GM12878 (cell line): ENCODE measurements around the gene DCX. TPM values are rescaled to one million over a fixed set of nuclear protein-coding genes. Genes with fewer than 3 reads are reported as not detected.

Experiments
- ATAC-seq: fragments of 200-7000 bp; cut with Tn5 transposase; 3 replicates; pipeline ENCODE4 v1.9.1; 2020; ENCODE audit warnings: mild to moderate bottlenecking, moderate library complexity
- BruUV-seq: library from RNA; stranded (reverse); fragments of 400-500 nt; replicated peaks from 2 replicates; lab custom pipeline; 2021; lab: Mats Ljungman, UMichigan
- CTCF ChIA-PET: fragments of 300-600 bp; sonication (Branson Sonifier 250); formaldehyde crosslinking; extraction: SDS; loops from one replicate; lab custom pipeline; 2021; ENCODE audit warnings: inconsistent platforms; lab: Yijun Ruan, JAX
- POLR2A ChIA-PET: fragments of 350-600 bp; formaldehyde crosslinking; extraction: SDS; loops from one replicate; lab custom pipeline; 2021; ENCODE audit warnings: inconsistent platforms; lab: Charles Lee
- RAD21 ChIA-PET: fragments of 300-600 bp; sonication (Branson Sonifier 250); formaldehyde crosslinking; loops from one replicate; lab custom pipeline; 2023; ENCODE audit warnings: antibody characterized with exemption; ENCODE audit not compliant: unreplicated experiment; lab: Charles Lee
- SMC1A ChIA-PET: fragments of 300-600 bp; sonication (Branson Sonifier 250); formaldehyde crosslinking; loops from one replicate; lab custom pipeline; 2023; ENCODE audit not compliant: unreplicated experiment, uncharacterized antibody; lab: Charles Lee
- DNase-seq: peaks from one replicate; pipeline ENCODE4 v3.0.0-alpha.2; 2011; ENCODE audit warnings: low read depth, low spot score
- FAIRE-seq: peaks from 3 replicates; lab custom pipeline; 2011; peaks lifted over from hg19 to GRCh38; lab: Jason Lieb, UNC
- H2AFZ ChIP-seq: 2 replicates; pipeline ENCODE4 v1.6.0; 2011; ENCODE audit warnings: low read depth, low read length, control low read depth; ENCODE audit not compliant: control insufficient read depth
- H3K27ac ChIP-seq: 2 replicates; pipeline ENCODE4 v1.5.1; 2011; ENCODE audit warnings: control low read depth; ENCODE audit not compliant: control insufficient read depth, insufficient read depth
- H3K27me3 ChIP-seq, 2 experiments: replicated peaks in 1 of 2; 2 replicates each; pipeline versions ENCODE4 v1.6.0 to v1.6.1; 2011; ENCODE audit warnings: low read length in 1 of 2; ENCODE audit not compliant: control insufficient read depth in 2 of 2, insufficient read depth in 2 of 2
- H3K36me3 ChIP-seq, 2 experiments: 2 replicates each; pipeline ENCODE4 v1.5.1; 2011; ENCODE audit warnings: low read length in 1 of 2; ENCODE audit not compliant: control insufficient read depth in 2 of 2, insufficient read depth in 2 of 2
- H3K4me1 ChIP-seq: 2 replicates; pipeline ENCODE4 v1.6.1; 2011; ENCODE audit warnings: mild to moderate bottlenecking, low read length, moderate library complexity, mixed read lengths; ENCODE audit not compliant: control insufficient read depth, insufficient read depth
- H3K4me2 ChIP-seq: 2 replicates; pipeline ENCODE4 v1.6.0; 2011; ENCODE audit warnings: control low read depth; ENCODE audit not compliant: control insufficient read depth, insufficient read depth
- H3K4me3 ChIP-seq: fragments of 200-600 bp; sonication (generic); 2 replicates; pipeline ENCODE4 v1.5.1; 2016
- H3K79me2 ChIP-seq: 2 replicates; pipeline ENCODE4 v1.6.0; 2011; ENCODE audit warnings: low read length; ENCODE audit not compliant: control insufficient read depth, insufficient read depth
- H3K9ac ChIP-seq: 2 replicates; pipeline ENCODE4 v1.8.0; 2011; ENCODE audit warnings: low read length, control low read depth, mixed read lengths; ENCODE audit not compliant: control insufficient read depth, insufficient read depth
- H3K9me3 ChIP-seq: replicated peaks from 3 replicates; pipeline ENCODE4 v1.5.1; 2011; ENCODE audit warnings: mild to moderate bottlenecking, low read length; ENCODE audit not compliant: control insufficient read depth, insufficient read depth
- H4K20me1 ChIP-seq: 2 replicates; pipeline ENCODE4 v1.6.0; 2011; ENCODE audit not compliant: control insufficient read depth, insufficient read depth
- ASH2L ChIP-seq: fragments of 300-600, 200-600 bp; sonication (generic); IDR thresholded peaks from 2 replicates; pipeline ENCODE4 v1.6.1; 2017; ENCODE audit warnings: low read depth, mild to moderate bottlenecking, borderline replicate concordance
- BACH1 ChIP-seq: fragments of 450-650 bp; IDR thresholded peaks from 2 replicates; pipeline ENCODE4 v1.6.1; 2017; ENCODE audit warnings: mild to moderate bottlenecking, borderline replicate concordance
- CHD4 ChIP-seq: fragments of 200-600 bp; sonication (generic); IDR thresholded peaks from 2 replicates; pipeline ENCODE4 v1.6.1; 2016; ENCODE audit warnings: mild to moderate bottlenecking
- EED ChIP-seq: sonication (generic); IDR thresholded peaks from 2 replicates; pipeline ENCODE4 v1.6.1; 2016; ENCODE audit warnings: antibody characterized with exemption, low read depth
- IRF4 ChIP-seq: IDR thresholded peaks from 2 replicates; pipeline ENCODE4 v1.6.1; 2011; ENCODE audit warnings: low read depth, low read length
- JUND ChIP-seq: IDR thresholded peaks from 2 replicates; pipeline ENCODE4 v1.6.1; 2012; ENCODE audit warnings: low read depth, mild to moderate bottlenecking, low read length, improper control_type of control experiment, moderate library complexity
- KAT2A ChIP-seq: conservative IDR thresholded peaks from 2 replicates; pipeline ENCODE4 v1.6.1; 2011; ENCODE audit warnings: low read depth, low read length; ENCODE audit not compliant: control insufficient read depth
- MYB ChIP-seq: fragments of 150-350 bp; IDR thresholded peaks from 2 replicates; pipeline ENCODE4 v1.6.1; 2014; ENCODE audit warnings: mild to moderate bottlenecking, low read depth, low read length, borderline replicate concordance
- NFYA ChIP-seq: IDR thresholded peaks from 2 replicates; pipeline ENCODE4 v1.6.1; 2011; ENCODE audit warnings: low read depth, mild to moderate bottlenecking, low read length, improper control_type of control experiment, borderline replicate concordance
- POLR2AphosphoS5 ChIP-seq: IDR thresholded peaks from 2 replicates; pipeline ENCODE4 v1.6.1; 2011; ENCODE audit warnings: mild to moderate bottlenecking, low read length, inconsistent platforms
- SIN3A ChIP-seq: IDR thresholded peaks from 2 replicates; pipeline ENCODE4 v1.6.1; 2012; ENCODE audit warnings: low read depth, low read length, improper control_type of control experiment
- SREBF1 ChIP-seq: IDR thresholded peaks from 2 replicates; pipeline ENCODE4 v1.6.1; 2012; ENCODE audit warnings: mild to moderate bottlenecking, low read length
- STAT1 ChIP-seq: fragments of 450-650 bp; conservative IDR thresholded peaks from 2 replicates; pipeline ENCODE4 v1.6.1; 2014; ENCODE audit warnings: antibody characterized with exemption, mild to moderate bottlenecking
- WGBS: methylation state at CpG from one replicate; pipeline ENCODE4 v1.1.6; 2016; ENCODE audit warnings: low lambda C conversion rate; ENCODE audit not compliant: insufficient replicate concordance, insufficient coverage; ENCODE audit errors: missing lambda C conversion rate; 5-methylcytosine and 5-hydroxymethylcytosine counted together
- in situ Hi-C: fragments of 300-500 bp; cut with MboI; formaldehyde crosslinking; loops from 9 replicates; pipeline ENCODE4 v1.14.3; 2018; ENCODE audit warnings: mixed read lengths
- intact Hi-C: fragments of 100-400 bp; cut with micrococcal nuclease; formaldehyde crosslinking; loops from one replicate; pipeline ENCODE4 v1.14.2; 2022; ENCODE audit not compliant: unreplicated experiment
- polyA plus RNA-seq, 11 experiments: library from polyadenylated mRNA; depleted of rRNA in 4 of 11; unstranded in 6 of 11; stranded (reverse) in 5 of 11; fragments of >200 nt; fragmentation: Nextera tagmentation in 4 of 11; fragmentation: Illumina TruSeq in 1 of 11; extraction: Ambion mirVana in 4 of 11; extraction: Trizol in 1 of 11; gene quantifications; 1 replicate in 1 of 11; 2 replicates in 10 of 11; pipeline versions ENCODE4 v1.2.1 to v1.2.3, GENCODE V29; 2011 to 2016; ENCODE audit warnings: inconsistent platforms in 2 of 11, missing spikeins in 2 of 11, low read depth in 1 of 11
- total RNA-seq, 4 experiments: library from RNA; depleted of rRNA in 3 of 4; stranded (reverse); fragments of >200 nt in 3 of 4; fragmentation: Illumina TruSeq in 1 of 4; extraction: Trizol in 1 of 4; gene quantifications; 2 replicates each; pipeline versions ENCODE4 v1.2.1 to v1.2.3, GENCODE V29; 2013 to 2021
- TF ChIP-seq, protein P1 (sequence below): fragments of 450-650 bp; IDR thresholded peaks from 2 replicates; pipeline ENCODE4 v1.6.1; 2017; ENCODE audit warnings: mild to moderate bottlenecking, low read depth, inconsistent platforms; ENCODE audit not compliant: poor library complexity, severe bottlenecking
- TF ChIP-seq, protein P2 (sequence below): fragments of 450-650 bp; IDR thresholded peaks from 2 replicates; pipeline ENCODE4 v1.6.1; 2017; ENCODE audit warnings: low read depth, mild to moderate bottlenecking, moderate library complexity
- TF ChIP-seq, protein P3 (sequence below): IDR thresholded peaks from 2 replicates; pipeline ENCODE4 v1.6.1; 2011; ENCODE audit warnings: borderline replicate concordance, low read depth, mild to moderate bottlenecking, moderate library complexity, mixed read lengths, low read length; ENCODE audit not compliant: insufficient read depth; ENCODE audit errors: extremely low read length
- TF ChIP-seq, protein P4 (sequence below): fragments of 450-650 bp; IDR thresholded peaks from 2 replicates; pipeline ENCODE4 v1.6.1; 2016; ENCODE audit warnings: mild to moderate bottlenecking
- TF ChIP-seq, protein P5 (sequence below): IDR thresholded peaks from 2 replicates; pipeline ENCODE4 v1.6.1; 2011; ENCODE audit warnings: low read depth, low read length, improper control_type of control experiment, borderline replicate concordance

The DCX gene
- total and polyA plus RNA-seq, 10 of the 15 experiments (the other 5 are each of a cell fraction or from before 2014, with no cell fraction given) = under 0.01 TPM; not detected in 9

DNA sequence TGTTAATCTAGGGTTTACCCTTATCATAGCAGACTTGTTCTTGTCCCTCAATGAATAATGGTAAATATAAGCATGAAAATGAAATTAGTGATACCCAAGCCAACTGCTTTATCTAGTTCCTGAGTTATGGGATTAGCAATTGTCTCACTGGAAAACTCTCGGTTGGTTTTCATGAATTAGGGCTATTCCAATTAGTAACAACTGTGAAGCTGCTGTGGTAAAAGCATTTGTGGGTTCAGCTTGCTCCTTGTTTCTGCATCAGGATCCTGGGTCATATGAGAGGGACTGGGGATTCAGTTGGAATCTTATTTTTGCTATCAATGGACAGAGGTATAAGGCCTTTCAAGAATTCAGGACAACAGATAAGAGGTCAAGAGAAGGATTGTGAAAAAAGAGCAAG, 50.2 kb downstream of the DCX start (continued):
- TF ChIP-seq, protein P1, sequence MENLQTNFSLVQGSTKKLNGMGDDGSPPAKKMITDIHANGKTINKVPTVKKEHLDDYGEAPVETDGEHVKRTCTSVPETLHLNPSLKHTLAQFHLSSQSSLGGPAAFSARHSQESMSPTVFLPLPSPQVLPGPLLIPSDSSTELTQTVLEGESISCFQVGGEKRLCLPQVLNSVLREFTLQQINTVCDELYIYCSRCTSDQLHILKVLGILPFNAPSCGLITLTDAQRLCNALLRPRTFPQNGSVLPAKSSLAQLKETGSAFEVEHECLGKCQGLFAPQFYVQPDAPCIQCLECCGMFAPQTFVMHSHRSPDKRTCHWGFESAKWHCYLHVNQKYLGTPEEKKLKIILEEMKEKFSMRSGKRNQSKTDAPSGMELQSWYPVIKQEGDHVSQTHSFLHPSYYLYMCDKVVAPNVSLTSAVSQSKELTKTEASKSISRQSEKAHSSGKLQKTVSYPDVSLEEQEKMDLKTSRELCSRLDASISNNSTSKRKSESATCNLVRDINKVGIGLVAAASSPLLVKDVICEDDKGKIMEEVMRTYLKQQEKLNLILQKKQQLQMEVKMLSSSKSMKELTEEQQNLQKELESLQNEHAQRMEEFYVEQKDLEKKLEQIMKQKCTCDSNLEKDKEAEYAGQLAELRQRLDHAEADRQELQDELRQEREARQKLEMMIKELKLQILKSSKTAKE = no peak
- TF ChIP-seq POLR2AphosphoS5 (no peak), CHD4 (no peak), BACH1 (no peak), JUND (no peak), SREBF1 (no peak), KAT2A (no peak), IRF4 (no peak)

DNA sequence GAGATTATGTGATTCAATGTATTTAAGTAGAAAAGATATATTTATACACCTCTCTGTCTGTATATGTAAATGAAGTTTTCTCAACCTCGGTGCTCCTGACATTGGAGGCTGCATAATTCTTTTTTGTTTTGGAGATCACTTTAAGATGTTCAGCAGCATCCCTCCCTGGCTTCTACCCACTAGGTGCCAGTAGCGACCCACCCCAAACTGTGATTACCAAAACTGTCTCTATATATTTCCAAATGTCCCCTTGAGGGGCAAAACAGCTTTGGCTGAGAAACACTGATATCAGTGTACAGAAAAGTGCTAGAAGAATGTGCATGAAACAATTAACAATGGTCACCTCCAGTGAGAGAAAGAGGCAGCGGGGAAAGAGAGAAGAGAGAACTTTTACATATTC, 51.2 kb downstream of the DCX start:
- no peak for DNase-seq
- no TSS peak for BruUV-seq
- H3K4me1 ChIP-seq = no peaks in the 10 kb centered on the region
- no peak overlapping the region for H3K4me2 ChIP-seq
- no peaks in the 10 kb centered on the region for H3K9me3 ChIP-seq
- H3K79me2 ChIP-seq = no peaks in the 10 kb centered on the region
- POLR2A ChIA-PET = no interaction called here
- H3K4me3 ChIP-seq = no peak overlapping the region
- FAIRE-seq = no peak
- no peaks in the 10 kb centered on the region for H3K27me3 ChIP-seq
- WGBS = 20% methylated on average over 3 of the region's 3 CpGs
- CTCF ChIA-PET = no interaction called here
- no peak overlapping the region for H3K27ac ChIP-seq
- SMC1A ChIA-PET = interaction anchor here (0.6 kb wide), 1 partner anchor 510 kb away, joined by 3 read pairs; no protein-coding TSS in a partner anchor
- no peaks in the 10 kb centered on the region for H3K36me3 ChIP-seq
- ATAC-seq = no peak
- no peak overlapping the region for H3K9ac ChIP-seq
- intact Hi-C loops (no loop called here), in situ Hi-C loops (no loop called here)
- RAD21 ChIA-PET = no interaction called here
- H2AFZ ChIP-seq = no peak overlapping the region
- H4K20me1 ChIP-seq = no peaks in the 10 kb centered on the region
- TF ChIP-seq, protein P2, sequence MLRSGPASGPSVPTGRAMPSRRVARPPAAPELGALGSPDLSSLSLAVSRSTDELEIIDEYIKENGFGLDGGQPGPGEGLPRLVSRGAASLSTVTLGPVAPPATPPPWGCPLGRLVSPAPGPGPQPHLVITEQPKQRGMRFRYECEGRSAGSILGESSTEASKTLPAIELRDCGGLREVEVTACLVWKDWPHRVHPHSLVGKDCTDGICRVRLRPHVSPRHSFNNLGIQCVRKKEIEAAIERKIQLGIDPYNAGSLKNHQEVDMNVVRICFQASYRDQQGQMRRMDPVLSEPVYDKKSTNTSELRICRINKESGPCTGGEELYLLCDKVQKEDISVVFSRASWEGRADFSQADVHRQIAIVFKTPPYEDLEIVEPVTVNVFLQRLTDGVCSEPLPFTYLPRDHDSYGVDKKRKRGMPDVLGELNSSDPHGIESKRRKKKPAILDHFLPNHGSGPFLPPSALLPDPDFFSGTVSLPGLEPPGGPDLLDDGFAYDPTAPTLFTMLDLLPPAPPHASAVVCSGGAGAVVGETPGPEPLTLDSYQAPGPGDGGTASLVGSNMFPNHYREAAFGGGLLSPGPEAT = no peak
- TF ChIP-seq, protein P3, sequence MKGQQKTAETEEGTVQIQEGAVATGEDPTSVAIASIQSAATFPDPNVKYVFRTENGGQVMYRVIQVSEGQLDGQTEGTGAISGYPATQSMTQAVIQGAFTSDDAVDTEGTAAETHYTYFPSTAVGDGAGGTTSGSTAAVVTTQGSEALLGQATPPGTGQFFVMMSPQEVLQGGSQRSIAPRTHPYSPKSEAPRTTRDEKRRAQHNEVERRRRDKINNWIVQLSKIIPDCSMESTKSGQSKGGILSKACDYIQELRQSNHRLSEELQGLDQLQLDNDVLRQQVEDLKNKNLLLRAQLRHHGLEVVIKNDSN = no peak
- TF ChIP-seq EED = no peak
- no peak for TF ChIP-seq SIN3A
- TF ChIP-seq NFYA = no peak
- TF ChIP-seq STAT1 = no peak
- no peak for TF ChIP-seq MYB
- TF ChIP-seq, protein P4, sequence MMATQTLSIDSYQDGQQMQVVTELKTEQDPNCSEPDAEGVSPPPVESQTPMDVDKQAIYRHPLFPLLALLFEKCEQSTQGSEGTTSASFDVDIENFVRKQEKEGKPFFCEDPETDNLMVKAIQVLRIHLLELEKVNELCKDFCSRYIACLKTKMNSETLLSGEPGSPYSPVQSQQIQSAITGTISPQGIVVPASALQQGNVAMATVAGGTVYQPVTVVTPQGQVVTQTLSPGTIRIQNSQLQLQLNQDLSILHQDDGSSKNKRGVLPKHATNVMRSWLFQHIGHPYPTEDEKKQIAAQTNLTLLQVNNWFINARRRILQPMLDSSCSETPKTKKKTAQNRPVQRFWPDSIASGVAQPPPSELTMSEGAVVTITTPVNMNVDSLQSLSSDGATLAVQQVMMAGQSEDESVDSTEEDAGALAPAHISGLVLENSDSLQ = no peak
- no peak for TF ChIP-seq ASH2L
- TF ChIP-seq, protein P5, sequence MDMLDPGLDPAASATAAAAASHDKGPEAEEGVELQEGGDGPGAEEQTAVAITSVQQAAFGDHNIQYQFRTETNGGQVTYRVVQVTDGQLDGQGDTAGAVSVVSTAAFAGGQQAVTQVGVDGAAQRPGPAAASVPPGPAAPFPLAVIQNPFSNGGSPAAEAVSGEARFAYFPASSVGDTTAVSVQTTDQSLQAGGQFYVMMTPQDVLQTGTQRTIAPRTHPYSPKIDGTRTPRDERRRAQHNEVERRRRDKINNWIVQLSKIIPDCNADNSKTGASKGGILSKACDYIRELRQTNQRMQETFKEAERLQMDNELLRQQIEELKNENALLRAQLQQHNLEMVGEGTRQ = no peak
